NB4 (cell line): ENCODE results near the gene SELENOM.

Experiments used
- CTCF ChIP-seq: IDR thresholded peaks from one replicate; pipeline ENCODE4 v1.5.1; 2012; ENCODE audit warnings: low read depth, low read length
- MAX ChIP-seq: IDR thresholded peaks from 2 replicates; pipeline ENCODE4 v1.6.1; 2011; ENCODE audit warnings: low read depth, low read length
- MYC ChIP-seq: IDR thresholded peaks from 2 replicates; pipeline ENCODE4 v1.6.1; 2011; ENCODE audit warnings: low read depth, low read length
- POLR2A ChIP-seq: IDR thresholded peaks from 2 replicates; pipeline ENCODE4 v1.6.1; 2011; ENCODE audit warnings: mild to moderate bottlenecking; ENCODE audit not compliant: insufficient read length; ENCODE audit errors: extremely low read depth

- TF ChIP-seq CTCF: no peak
- TF ChIP-seq MYC: no peak
- no peak for TF ChIP-seq POLR2A
- no peak for TF ChIP-seq MAX
These were observed 6.4 kb downstream of the SELENOM start for GRCh38 chr22:31100762-31101525.
